GM21717 (cell line): ENCODE results near the gene RNF130.

Experiments
- ATAC-seq: cut with Tn5 transposase; IDR thresholded peaks from one replicate; pipeline ENCODE4 v1.9.1; 2021; ENCODE audit warnings: mild to moderate bottlenecking, moderate library complexity; ENCODE audit not compliant: unreplicated experiment

RNF130 gene, protein sequence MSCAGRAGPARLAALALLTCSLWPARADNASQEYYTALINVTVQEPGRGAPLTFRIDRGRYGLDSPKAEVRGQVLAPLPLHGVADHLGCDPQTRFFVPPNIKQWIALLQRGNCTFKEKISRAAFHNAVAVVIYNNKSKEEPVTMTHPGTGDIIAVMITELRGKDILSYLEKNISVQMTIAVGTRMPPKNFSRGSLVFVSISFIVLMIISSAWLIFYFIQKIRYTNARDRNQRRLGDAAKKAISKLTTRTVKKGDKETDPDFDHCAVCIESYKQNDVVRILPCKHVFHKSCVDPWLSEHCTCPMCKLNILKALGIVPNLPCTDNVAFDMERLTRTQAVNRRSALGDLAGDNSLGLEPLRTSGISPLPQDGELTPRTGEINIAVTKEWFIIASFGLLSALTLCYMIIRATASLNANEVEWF

DNA sequence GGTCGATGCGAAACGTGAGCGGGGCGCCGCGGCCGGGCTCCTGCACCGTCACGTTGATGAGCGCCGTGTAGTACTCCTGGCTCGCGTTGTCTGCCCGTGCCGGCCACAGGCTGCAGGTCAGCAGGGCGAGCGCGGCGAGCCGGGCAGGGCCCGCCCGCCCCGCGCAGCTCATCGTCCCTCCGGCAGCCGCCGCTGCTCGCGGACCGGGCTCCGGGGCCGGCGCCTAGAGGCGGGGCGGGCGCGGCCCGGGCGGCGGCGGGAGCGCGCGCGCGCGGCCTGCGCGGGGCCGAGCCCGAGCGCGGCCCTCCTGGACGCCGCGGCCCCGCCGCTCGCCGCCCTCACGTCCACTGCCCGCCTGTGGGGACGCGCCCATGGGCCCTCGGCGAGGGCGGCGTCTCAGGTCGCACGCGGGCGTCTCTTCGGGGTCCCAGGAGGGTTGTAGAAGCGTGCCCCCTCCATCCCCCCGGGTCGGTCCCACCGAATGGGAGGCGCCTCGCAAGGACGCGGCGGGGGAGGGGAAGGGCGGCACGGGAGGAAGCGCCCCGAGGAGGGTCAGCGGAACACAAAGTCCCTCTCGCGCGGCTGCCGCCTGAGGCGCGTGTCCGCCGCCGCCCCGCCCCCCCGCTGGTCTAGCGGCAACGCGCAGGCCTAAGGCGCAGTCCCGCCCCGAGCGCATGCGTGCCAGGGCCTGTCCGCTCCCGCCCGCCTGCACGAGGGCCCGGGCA lies at the start of gene RNF130:
RNF130 (minus strand) TSS at position 229 of the 725 bp plus-strand sequence; CDS start at position 172, 57 bp downstream.
- ATAC-seq = no peak

DNA sequence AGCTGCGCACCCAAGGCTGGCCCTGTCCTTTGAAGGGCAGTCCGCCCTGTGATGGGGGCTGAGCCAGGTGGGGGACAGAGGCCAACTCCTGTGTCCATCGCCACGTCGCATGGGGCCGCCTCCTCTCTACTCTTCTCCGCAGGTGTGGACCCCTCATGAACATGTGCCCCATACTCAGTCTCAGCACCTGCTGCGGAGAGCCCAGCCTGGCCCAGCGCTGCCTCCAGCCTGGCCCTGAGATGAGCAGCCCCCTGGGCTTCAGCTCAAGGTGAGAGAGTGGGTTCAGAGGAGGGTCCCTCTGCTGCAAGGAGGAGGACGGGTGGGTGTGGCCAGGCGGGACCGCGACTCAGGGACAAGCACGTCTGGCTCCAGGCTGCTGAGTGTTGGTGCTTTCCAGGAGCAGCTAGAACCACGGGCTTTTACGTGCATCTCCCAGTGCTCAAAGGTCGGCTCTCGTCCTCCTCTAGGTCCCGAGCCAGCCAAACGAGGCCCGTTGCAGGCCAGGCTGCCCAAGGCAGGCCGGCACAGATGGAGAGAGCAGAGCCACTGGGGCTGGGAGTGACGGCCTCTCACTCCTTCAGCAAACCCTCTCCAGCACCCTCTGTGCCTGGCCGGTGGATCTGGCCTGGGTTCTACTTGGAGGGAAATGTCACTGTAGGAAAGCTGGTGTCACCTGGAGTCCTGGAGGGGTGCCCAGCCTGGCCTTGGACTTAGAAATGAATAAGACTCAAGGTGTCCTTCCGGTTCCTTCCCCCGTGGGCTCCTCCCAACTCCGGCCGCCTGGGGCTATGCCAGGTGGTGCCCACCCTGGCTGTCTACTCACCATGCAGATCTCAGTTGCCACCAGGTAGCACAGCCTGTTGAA lies 48.9 kb upstream of the RNF130 start:
- no peak for ATAC-seq

DNA sequence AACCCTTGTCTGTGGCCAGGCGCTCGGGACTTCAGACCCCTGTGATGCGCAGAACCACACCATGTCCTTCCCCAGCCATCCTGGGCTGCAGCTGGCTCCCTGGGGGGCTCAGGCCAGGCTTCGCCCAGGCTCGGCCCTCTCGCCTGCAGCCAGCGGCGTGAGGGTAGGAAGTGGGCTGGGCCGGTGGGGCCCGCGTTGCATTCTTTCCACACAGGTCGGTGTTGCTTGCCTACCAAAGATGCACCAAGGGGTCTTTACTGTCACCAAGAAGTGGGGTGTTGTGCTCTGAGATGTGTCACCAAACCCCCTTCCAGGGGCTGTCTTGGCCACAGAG lies 48.3 kb upstream of the RNF130 start:
- ATAC-seq = no peak

DNA sequence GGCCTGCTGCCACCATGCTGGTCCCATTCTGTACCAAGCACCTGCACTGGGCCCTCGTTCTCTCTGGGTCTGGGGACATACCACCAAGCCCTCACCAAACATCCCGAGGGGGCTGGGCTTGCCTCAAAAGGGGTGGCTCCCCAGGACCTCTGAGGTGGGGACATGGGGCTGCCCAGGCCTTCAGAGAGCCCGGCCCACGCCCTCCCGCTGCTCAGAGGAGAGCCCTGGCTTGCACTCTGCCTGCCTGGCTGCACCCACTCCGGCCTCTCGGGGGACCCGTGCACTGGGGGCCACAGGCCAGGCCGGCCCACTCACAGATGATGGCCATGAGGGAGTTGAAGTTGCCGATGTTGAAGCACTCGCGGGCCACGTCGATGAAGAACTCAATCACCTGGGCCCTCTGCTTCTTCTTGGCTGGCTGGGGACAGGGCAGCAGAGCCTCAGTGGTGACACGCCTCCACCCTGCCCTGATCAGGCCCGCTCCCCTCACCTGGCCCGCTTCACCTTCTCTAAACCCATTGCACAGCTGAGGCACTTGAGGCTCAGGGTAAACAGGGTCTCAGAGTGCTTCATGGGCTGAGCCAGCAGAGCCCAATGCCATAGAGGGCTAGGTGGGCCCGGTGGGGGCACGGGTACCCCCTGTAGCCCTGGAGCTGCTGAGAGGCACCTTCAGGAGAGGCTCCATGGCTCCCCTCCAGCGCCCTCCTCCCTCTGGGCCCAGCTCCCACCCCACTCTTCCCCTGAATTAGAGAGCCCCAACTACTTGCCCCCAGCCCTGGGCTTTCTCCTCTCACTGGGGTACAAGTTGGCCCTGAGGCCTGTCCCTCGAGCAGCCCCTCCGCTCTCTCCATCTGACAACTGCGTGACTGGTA lies 47.7 kb upstream of the RNF130 start:
- no peak for ATAC-seq

DNA sequence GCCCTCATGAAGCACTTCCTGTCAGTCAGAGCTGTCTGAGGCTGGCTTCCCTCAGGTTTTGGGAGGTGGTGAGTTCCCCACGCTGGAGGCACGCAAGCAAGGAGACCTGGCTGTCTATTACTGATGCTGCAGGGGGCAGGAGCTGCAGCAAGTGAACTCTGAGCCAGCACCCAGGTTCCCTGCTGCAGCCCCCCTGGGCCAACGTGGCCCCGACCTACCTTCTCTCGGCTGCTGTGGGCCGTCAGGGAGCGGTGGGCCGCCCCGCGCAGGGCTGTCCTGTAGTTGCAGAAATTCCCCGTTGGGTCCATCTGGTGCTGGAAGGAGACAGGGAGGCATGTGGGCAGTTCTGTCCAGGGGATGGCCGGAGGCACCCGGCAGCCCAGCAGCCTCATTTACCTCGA lies 46.8 kb upstream of the RNF130 start:
- ATAC-seq = no peak

DNA sequence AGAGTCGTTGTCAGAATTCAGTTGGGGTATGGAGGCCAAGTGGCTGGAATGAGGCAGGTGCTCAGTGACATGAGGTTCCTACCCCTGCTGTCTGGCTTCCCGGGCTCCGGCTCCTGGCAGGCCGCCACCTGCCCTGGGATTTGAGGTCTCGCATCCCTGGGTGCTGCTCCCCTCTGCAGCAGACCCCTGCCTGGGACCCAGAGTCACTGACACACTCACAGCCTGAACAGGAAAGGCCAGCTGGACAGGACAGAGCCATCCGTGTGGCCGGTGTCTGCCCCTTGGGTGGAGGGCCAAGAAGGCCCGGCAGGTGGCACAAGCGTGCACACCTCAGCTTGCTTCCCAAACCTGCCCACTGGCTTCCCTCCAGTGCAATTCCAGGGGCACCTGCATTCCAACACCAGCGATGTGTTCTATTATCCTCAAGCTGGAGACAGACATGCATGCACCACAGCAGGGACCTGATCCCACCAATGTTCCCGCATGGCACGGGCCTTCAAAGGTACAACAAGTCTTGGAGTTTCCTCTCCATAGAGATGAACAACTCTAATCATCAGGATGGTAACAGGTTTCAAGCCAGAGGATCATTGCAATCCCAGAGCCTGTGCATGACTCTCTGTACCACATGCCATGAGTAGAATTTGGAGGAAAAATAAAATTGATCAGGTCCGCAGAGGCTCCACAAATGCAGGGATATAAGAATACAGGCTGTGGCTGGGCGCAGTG lies 45.6 kb upstream of the RNF130 start:
- no peak for ATAC-seq

DNA sequence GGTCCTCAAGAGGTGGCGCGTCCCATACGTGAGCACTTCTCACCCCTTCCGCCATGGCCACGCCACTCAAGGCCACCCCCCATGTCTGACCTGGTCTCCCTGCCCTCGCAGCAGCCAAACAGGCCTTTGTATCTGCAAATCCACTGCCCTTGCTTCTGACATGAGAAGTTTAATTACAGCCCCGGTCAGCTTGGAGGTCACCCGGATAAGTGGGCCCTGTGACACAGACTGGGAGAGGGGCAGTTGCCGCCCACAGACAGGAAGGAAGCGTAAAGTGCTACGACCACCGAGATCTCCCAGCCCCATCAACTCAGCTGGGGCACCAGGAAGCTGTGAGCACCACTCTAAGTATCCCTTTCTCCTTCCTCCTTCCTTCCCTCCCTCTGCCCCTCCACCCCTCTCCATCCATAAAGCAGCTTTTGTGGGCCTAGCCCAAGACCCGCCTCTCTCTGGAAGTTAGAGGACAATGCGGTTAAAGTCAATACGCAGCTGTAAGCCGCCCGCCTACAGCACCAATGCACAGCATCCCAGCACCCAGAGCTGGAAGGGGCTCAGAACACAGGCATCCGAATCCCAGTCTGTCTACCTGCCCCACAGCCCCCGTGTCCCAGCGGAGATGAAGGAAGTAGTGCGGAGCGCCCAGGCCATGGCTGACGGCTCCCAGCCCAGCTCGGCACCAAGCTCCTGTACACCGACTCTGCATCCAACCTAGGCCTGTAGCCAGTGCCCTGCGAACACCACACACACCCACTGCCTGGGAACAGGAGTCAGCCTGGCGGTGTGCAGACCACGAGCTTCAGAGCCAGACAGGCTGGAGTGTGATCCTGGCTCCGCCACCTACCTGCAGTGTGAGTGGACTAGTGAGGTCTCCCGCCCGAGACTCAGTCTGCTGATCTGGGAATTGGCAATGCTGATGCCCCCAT lies 44.8 kb upstream of the RNF130 start:
- no peak for ATAC-seq

DNA sequence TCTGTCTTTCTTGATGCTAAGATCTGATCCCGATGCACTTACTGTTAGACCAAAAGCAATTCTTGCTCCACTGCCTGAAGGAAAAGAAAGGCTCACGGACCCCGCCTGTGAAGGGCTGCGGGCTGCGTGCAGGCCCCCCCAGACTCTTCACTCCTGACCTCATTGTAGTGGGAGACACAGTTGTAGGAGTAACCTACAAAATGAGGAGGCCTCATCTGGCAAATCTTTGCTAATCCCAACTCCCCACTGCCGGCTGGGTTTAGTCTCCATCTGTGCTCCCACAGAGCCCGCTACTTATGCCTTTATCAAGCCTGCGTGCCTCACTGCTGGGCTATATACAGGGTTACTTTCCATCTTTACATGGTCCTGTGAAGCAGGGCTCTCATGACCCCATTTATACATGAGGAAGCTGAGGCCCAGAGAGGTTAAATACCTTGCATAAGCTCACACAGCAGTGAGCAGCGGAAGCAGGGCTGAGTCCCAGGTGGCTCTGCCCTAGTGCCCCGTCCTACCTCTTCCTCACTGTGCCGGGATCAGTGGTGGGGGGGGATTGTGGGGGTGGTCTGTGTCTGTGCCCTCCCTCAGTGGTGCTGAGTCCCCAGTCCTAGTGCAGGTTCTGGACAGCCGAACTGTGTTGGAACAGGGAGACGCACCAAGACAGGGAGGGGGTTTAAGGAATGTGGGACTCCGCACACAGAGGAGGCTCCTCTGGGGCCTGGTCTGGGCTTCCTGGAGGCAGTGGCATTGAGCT lies 43.9 kb upstream of the RNF130 start:
- ATAC-seq = no peak

DNA sequence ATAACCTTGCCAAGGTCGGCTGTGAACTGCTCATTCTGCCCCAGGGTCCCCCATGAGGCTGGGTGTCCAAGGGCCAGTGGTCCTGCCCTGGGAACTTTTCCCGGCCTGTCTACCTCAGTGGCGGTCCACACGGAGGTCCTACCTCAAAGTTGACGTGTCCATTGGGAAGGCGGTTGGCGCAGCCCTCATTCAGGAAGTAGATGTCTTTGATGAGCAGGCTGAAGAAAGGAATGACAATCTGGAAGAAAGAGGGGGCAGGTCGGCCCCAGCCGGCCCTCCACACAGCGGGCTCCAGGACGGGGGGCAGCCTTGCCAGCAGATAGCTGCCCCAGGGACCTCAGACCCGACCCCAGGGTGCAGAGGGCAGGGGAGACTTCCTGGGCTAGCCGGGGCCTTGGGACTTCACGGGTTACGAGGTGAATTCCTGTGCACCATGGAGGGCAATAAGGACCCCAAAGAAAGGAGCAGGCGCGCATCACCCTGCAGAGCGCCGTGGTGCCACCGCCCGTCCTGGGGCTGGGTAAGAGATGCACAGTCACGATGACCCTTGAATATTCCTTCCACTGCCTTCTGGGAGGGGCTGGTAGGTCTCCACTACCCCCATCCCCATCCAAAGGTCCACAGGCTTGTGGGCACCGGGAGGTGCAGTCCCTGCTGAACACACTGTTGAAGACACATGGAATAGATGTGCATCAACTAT lies 42.9 kb upstream of the RNF130 start:
- ATAC-seq = no peak

DNA sequence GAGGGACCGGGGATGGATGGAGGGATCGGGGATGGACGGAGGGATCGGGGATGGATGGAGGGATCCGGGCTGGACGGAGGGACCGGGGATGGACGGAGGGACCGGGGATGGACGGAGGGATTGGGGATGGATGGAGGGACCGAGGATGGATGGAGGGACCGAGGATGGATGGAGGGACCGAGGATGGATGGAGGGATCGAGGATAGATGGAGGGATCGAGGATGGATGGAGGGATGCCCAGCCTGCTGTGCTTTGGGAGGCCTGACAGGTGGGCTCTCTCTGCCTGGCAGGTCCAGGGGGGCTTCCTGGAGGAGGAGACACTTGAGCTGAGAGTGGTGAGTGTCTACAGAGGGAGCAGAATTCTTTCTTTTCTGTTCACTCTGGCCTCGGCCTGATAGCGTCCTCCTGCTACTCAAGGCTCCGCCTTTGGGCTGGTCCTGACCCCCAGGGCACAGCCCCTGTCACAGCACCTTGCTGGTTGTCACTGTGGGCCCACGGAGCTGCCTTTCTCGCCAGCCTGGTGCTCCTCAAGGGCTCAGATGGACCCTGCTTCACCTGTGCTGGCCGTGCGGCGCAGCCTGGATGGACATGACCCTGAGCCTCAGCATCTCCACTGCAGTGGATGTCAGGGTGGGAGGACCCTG lies 42.2 kb upstream of the RNF130 start:
- ATAC-seq = no peak

DNA sequence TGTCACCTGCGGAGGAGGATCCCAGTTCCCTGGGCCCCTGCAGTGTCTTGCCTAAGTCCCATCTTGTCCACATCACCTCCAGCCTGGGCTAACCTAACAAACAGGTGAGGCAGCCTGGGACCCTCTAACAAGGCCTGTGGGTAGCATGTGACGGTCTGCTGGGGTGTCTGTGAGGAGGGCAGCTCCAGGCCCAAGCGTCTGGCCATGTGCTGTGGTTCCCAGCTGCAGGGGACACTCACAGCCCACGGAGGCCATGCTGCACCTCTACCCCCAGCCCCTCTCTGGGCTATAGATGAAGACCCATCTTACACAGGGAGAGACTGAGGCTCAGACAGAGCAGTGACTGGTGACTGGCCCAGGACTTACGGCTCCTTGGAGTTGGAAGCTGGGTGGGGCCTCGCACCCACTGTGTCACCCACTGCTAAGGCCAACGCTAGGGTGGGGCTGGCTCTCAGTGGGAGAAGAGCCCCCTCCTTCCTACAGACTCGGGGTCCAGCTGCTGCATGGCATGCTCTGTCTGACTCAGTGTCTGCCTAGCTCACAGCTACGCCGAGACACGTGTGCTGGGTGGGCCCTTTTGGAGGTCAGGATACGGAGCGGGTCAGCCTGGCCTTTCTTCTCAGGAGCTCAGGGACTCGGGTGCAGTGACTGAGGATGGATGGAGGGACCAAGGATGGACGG lies 40.8 kb upstream of the RNF130 start:
- no peak for ATAC-seq

DNA sequence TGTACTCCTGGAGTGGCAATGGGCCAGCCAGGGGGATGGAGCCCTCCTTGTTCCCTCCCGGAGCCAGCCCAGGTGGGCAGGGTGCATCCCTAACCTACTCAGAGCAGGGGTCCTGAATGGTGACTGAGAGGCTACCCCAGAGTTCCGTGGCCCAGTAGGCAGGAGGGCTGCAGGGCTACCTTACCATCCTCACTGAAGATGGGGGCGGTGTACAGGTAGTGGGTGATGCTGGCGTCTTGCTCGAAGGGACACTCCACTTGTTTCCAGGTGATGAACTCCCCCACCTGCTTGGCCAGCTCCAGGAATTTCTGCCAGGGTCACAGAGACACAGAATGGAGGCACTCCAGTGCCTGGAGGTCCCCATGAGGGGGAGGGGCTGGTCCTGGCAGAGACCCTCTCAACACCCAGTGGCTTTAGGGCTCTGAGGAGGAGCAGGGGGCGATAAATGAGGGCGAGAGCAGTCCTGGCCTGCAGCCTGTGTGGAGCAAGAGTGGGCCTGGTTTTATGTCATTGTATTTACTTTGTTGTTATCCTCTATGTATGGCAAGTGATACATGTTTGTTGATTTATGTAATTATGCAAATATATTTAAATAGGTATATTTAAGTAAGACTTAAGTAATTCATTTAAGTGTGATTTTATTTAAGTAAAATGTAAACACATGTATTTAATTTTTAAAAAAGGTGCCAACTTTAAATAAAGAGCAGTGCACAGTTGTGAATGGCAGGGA lies 39.9 kb upstream of the RNF130 start:
- ATAC-seq = no peak

DNA sequence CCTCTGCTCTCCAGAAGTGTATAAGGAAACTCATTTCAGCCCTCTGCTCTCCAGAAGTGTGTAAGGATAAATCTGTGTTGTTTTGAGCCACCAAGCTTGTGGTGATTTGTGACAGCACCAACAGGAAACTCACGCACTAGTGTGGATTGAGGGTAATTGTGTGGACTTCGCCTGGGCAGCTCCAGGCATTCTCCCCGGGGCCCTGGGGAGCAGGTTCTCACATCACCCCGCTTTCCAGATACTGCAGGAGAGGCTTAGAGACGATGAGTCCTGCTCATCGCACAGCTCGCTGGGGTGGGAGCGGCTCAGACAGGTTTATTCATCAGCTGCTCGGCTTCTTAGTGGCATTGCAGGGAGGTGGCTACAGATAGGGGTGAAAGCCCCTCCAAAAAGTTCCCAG lies 38.4 kb upstream of the RNF130 start:
- ATAC-seq = no peak

DNA sequence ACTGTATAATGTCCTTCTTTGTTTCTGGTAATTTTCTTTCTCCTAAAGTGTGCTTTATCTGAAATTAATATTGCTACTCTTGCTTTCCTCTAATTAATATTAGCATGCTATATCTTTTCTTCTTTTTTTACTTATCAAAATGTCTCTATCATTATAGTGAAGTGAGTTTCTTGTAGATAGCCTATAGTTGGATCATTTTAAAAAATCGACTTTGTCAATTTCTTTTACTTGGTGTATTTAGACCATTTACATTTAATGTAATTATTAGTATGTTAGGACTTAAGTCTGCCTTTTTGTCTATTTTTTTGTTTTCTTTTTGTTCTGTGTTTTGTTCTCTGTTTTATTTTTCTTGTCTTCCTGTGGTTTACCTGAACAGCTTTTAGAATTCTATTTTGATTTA lies 35.4 kb upstream of the RNF130 start:
- ATAC-seq = no peak

DNA sequence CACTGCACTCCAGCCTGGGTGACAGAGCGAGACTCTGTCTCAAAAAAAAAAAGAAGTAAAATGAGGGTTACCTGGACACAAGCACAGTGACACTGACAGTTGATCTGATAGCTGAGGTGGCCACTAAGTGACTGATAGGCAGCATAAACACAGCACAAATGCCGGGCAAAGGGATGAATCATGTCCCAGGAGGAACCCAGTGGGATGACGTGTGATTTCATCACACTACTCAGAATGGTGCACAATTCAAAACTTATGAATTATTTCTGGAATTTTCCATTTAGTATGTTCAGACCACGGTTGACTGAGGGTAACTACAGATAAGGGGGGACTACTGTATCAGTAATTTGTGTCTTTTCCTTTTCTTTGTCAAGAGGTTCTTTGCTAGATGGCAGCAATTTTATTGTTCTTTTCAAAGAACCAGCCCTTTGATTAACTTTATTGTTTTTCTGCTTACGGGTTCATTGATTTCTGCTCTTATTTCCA lies 34.3 kb upstream of the RNF130 start:
- ATAC-seq = no peak

DNA sequence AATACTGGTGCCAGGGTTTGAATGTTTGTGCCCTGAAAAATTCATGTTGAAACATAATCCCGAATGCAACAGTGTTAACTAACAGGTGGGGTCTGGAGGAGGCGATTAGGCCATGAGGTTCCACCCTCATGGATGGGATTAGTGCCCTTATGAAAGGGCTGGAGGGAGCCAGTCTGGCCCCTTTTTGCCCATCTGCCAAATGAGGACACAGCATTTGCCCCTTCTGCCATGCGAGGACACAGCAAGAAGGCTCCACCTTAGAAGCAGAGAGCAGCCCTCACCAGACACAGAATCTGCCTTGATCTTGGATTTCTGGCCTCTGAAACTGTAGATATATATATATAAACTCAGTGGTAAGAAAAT lies 32.6 kb upstream of the RNF130 start:
- ATAC-seq = no peak
